HCT116 (cell line): Measurements from ENCODE around the gene SMIM41. TPM values are rescaled to one million over a fixed set of nuclear protein-coding genes. Genes with fewer than 3 reads are reported as not detected.

Experiments
- ATAC-seq: fragments of 200-7000 bp; cut with Tn5 transposase; 2 replicates; pipeline ENCODE4 v1.9.1; 2020; ENCODE audit warnings: mild to moderate bottlenecking, moderate library complexity
- BruUV-seq: library from RNA; stranded (reverse); fragments of 400-500 nt; replicated peaks from 2 replicates; lab custom pipeline; 2021; lab: Mats Ljungman, UMichigan
- CTCF ChIA-PET: fragments of 300-600 bp; sonication (Branson Sonifier 250); formaldehyde crosslinking; loops from one replicate; lab custom pipeline; 2021; ENCODE audit warnings: antibody characterized with exemption; lab: Charles Lee
- POLR2A ChIA-PET: fragments of 300-600, 350-600 bp; sonication (Branson Sonifier 250); formaldehyde crosslinking; loops from one replicate; lab custom pipeline; 2021; ENCODE audit warnings: antibody characterized with exemption; lab: Charles Lee
- RAD21 ChIA-PET, 2 experiments: fragments of 300-600 bp; sonication (Branson Sonifier 250); formaldehyde crosslinking; loops; one replicate each; lab custom pipeline; 2023; ENCODE audit warnings: low total read pairs in 2 of 2; ENCODE audit not compliant: uncharacterized antibody in 2 of 2, unreplicated experiment in 2 of 2, low non-redundant PET in 1 of 2; lab: Charles Lee
- DNase-seq: peaks from one replicate; pipeline ENCODE4 v3.0.0-alpha.2; 2010; ENCODE audit warnings: low read depth, low spot score
- H2AFZ ChIP-seq: fragments of 200-600 bp; shearing (Covaris generic), sonication (generic); 2 replicates; pipeline ENCODE4 v1.6.1; 2017; ENCODE audit warnings: low read depth, mixed run types, mixed read lengths, antibody characterized with exemption, low read length; ENCODE audit not compliant: poor library complexity, severe bottlenecking
- H3K27ac ChIP-seq: 2 replicates; pipeline ENCODE4 v1.5.1; 2012; ENCODE audit warnings: low read depth, low read length
- H3K27me3 ChIP-seq: fragments of 200-600 bp; sonication (generic); 2 replicates; pipeline ENCODE4 v1.6.1; 2016; ENCODE audit warnings: mixed run types, low read length, mixed read lengths; ENCODE audit not compliant: insufficient read depth
- H3K36me3 ChIP-seq, 2 experiments: fragments of 200-500 bp in 1 of 2; fragments of 200-600 bp in 1 of 2; sonication (Bioruptor generic) in 1 of 2; sonication (generic) in 1 of 2; 2 replicates each; pipeline versions ENCODE4 v1.5.1 to v1.6.1; 2014 to 2016; ENCODE audit warnings: low read length in 2 of 2, inconsistent platforms in 1 of 2, mixed read lengths in 1 of 2, mixed run types in 1 of 2; ENCODE audit not compliant: insufficient read depth in 2 of 2, control insufficient read depth in 1 of 2
- H3K4me1 ChIP-seq, 2 experiments: fragments of 200-600 bp in 1 of 2; sonication (generic) in 1 of 2; 2 replicates each; pipeline versions ENCODE4 v1.5.1 to v1.6.1; 2012 to 2017; ENCODE audit warnings: low read length in 2 of 2, inconsistent platforms in 1 of 2, mild to moderate bottlenecking in 1 of 2, mixed read lengths in 1 of 2, mixed run types in 1 of 2, moderate library complexity in 1 of 2; ENCODE audit not compliant: insufficient read depth in 2 of 2, control insufficient read depth in 1 of 2
- H3K4me2 ChIP-seq: fragments of 200-600 bp; sonication (generic); 2 replicates; pipeline ENCODE4 v1.6.1; 2017; ENCODE audit warnings: mixed run types, low read length, mixed read lengths
- H3K4me3 ChIP-seq, 2 experiments: fragments of 200-600 bp in 1 of 2; sonication (generic) in 1 of 2; replicated peaks in 1 of 2; 2 replicates each; pipeline ENCODE4 v1.5.1; 2011 to 2016; ENCODE audit warnings: low read length in 2 of 2, control low read depth in 1 of 2, low read depth in 1 of 2, mild to moderate bottlenecking in 1 of 2, mixed read lengths in 1 of 2, mixed run types in 1 of 2
- H3K79me2 ChIP-seq: fragments of 200-600 bp; sonication (generic); 2 replicates; pipeline ENCODE4 v1.6.1; 2017; ENCODE audit warnings: mild to moderate bottlenecking, mixed run types, low read length, moderate library complexity, mixed read lengths; ENCODE audit not compliant: insufficient read depth
- H3K9ac ChIP-seq: fragments of 200-600 bp; sonication (generic); 2 replicates; pipeline ENCODE4 v1.6.1; 2016; ENCODE audit warnings: low read length, mixed read lengths
- H3K9me2 ChIP-seq: fragments of 200-600 bp; sonication (generic), shearing (Covaris generic); 2 replicates; pipeline ENCODE4 v1.6.1; 2017; ENCODE audit warnings: mixed run types, mild to moderate bottlenecking, moderate library complexity; ENCODE audit not compliant: insufficient read depth
- H3K9me3 ChIP-seq, 2 experiments: fragments of 200-500 bp in 1 of 2; fragments of 200-600 bp in 1 of 2; sonication (Bioruptor generic) in 1 of 2; sonication (generic) in 1 of 2; 2 replicates each; pipeline ENCODE4 v1.6.1; 2014 to 2017; ENCODE audit warnings: low read length in 2 of 2, mixed read lengths in 2 of 2, inconsistent platforms in 1 of 2, low read depth in 1 of 2, mild to moderate bottlenecking in 1 of 2, mixed run types in 1 of 2, moderate library complexity in 1 of 2; ENCODE audit not compliant: control insufficient read depth in 1 of 2, insufficient read depth in 1 of 2
- H4K20me1 ChIP-seq: fragments of 200-600 bp; sonication (generic), shearing (Covaris generic); 2 replicates; pipeline ENCODE4 v1.6.1; 2017; ENCODE audit warnings: mixed run types, mild to moderate bottlenecking, moderate library complexity; ENCODE audit not compliant: insufficient read depth
- ATF3 ChIP-seq: IDR thresholded peaks from 2 replicates; pipeline ENCODE4 v1.6.1; 2012
- CBX3 ChIP-seq: IDR thresholded peaks from 2 replicates; pipeline ENCODE4 v1.6.1; 2012; ENCODE audit warnings: low read depth
- CEBPB ChIP-seq: IDR thresholded peaks from 2 replicates; pipeline ENCODE4 v1.6.1; 2012; ENCODE audit warnings: low read depth
- CTCF ChIP-seq, 3 experiments: fragments of 200-600 bp in 1 of 3; sonication (generic) in 1 of 3; IDR thresholded peaks in 2 of 3; conservative IDR thresholded peaks in 1 of 3; 2 replicates each; pipeline ENCODE4 v1.5.1; 2012 to 2017; ENCODE audit warnings: low read depth in 2 of 3, low read length in 2 of 3, antibody characterized with exemption in 1 of 3, borderline replicate concordance in 1 of 3, control low read depth in 1 of 3, mild to moderate bottlenecking in 1 of 3, mixed read lengths in 1 of 3, mixed run types in 1 of 3, moderate library complexity in 1 of 3; ENCODE audit not compliant: insufficient read depth in 1 of 3
- EGR1 ChIP-seq: IDR thresholded peaks from 2 replicates; pipeline ENCODE4 v1.6.1; 2012; ENCODE audit warnings: low read depth
- ELF1 ChIP-seq: IDR thresholded peaks from 2 replicates; pipeline ENCODE4 v1.6.1; 2012; ENCODE audit warnings: low read depth, borderline replicate concordance
- EZH2phosphoT487 ChIP-seq: fragments of 200-600 bp; IDR thresholded peaks from 2 replicates; pipeline ENCODE4 v1.6.1; 2018; ENCODE audit warnings: antibody characterized with exemption, borderline replicate concordance
- FOSL1 ChIP-seq: IDR thresholded peaks from 2 replicates; pipeline ENCODE4 v1.6.1; 2012; ENCODE audit warnings: low read depth
- MAX ChIP-seq: IDR thresholded peaks from 2 replicates; pipeline ENCODE4 v1.6.1; 2012
- POLR2A ChIP-seq: IDR thresholded peaks from 2 replicates; pipeline ENCODE4 v1.7.0; 2011; ENCODE audit warnings: borderline replicate concordance; ENCODE audit not compliant: insufficient read depth, insufficient read length; ENCODE audit errors: extremely low read depth
- RAD21 ChIP-seq: IDR thresholded peaks from 2 replicates; pipeline ENCODE4 v1.6.1; 2012; ENCODE audit warnings: low read depth, mild to moderate bottlenecking
- SIN3A ChIP-seq: IDR thresholded peaks from 2 replicates; pipeline ENCODE4 v1.6.1; 2012; ENCODE audit warnings: low read depth
- SP1 ChIP-seq: IDR thresholded peaks from 2 replicates; pipeline ENCODE4 v1.6.1; 2012; ENCODE audit warnings: low read depth
- SRF ChIP-seq: IDR thresholded peaks from 2 replicates; pipeline ENCODE4 v1.6.1; 2012; ENCODE audit warnings: low read depth
- YY1 ChIP-seq: IDR thresholded peaks from 2 replicates; pipeline ENCODE4 v1.6.1; 2011; ENCODE audit warnings: low read length, low read depth, moderate library complexity, mild to moderate bottlenecking; ENCODE audit not compliant: insufficient replicate concordance; ENCODE audit errors: extremely low read depth
- ZFX ChIP-seq: fragments of 450-650 bp; IDR thresholded peaks from 2 replicates; pipeline ENCODE4 v1.6.1; 2017
- ZNF274 ChIP-seq: fragments of 200-500 bp; sonication (Bioruptor generic); IDR thresholded peaks from 2 replicates; pipeline ENCODE4 v1.6.1; 2014; ENCODE audit warnings: mild to moderate bottlenecking, low read depth, low read length, inconsistent platforms
- intact Hi-C: fragments of 100-400 bp; cut with micrococcal nuclease; formaldehyde crosslinking; loops from 2 replicates; pipeline ENCODE4 v1.10.0; 2022
- total RNA-seq: library from RNA; stranded (reverse); gene quantifications from one replicate; pipeline ENCODE4 v1.2.1, GENCODE V29; 2021; ENCODE audit not compliant: unreplicated experiment

The SMIM41 gene
- total RNA-seq, 1 experiment from 2014 or later: not detected

GRCh38 chr12:52057638-52058576 lies 21.6 kb upstream of the SMIM41 start:
- intact Hi-C loops: no loop called here
- Histone ChIP-seq H3K9me2 (no peaks in the 10 kb centered on the region), H3K4me2 (no peak overlapping the region), H3K9ac (no peak overlapping the region), H4K20me1 (no peaks in the 10 kb centered on the region), H3K4me1 (peaks cover 0 to 2% of the 10 kb centered on the region in 2 experiments; a peak in 1 of 4 replicates), H3K4me3 (no peak overlapping the region), H3K27ac (no peak overlapping the region), H3K36me3 (peaks cover 3 to 8% of the 10 kb centered on the region in 2 experiments; a peak in 2 of 4 replicates), H3K79me2 (peaks cover 15% of the 10 kb centered on the region; the same call in 1 of the 2 replicates), H3K9me3 (no peaks in the 10 kb centered on the region), H3K27me3 (no peaks in the 10 kb centered on the region), H2AFZ (no peak overlapping the region)
- ATAC-seq (no peak), DNase-seq (no peak)
- CTCF ChIA-PET: no interaction called here
- RAD21 ChIA-PET: no interaction called here
- TF ChIP-seq POLR2A (no peak), ZFX (no peak), ATF3 (no peak), EZH2phosphoT487 (no peak), ZNF274 (no peak), RAD21 (no peak)
- no TSS peak for BruUV-seq
- POLR2A ChIA-PET: no interaction called here

- intact Hi-C loops: no loop called here
- TF ChIP-seq ELF1: no peak
- TF ChIP-seq SP1: no peak
- TF ChIP-seq POLR2A: no peak
- TF ChIP-seq EGR1: no peak
- no peak for TF ChIP-seq CTCF (IDR thresholded peaks at IDR 0.05 in 2 of 3, conservative IDR thresholded peaks at IDR 0.05 in 1 of 3; ENCODE audit: borderline replicate concordance in 1 of 3, insufficient read depth in 1 of 3, low read depth in 2 of 3, low read length in 2 of 3)
- TF ChIP-seq YY1: no peak
- TF ChIP-seq CEBPB: no peak
- no peak for TF ChIP-seq ZFX
- no peak for TF ChIP-seq SRF
- TF ChIP-seq FOSL1: no peak
- TF ChIP-seq MAX: no peak
- no peak for TF ChIP-seq SIN3A
- TF ChIP-seq ZNF274: no peak
- TF ChIP-seq CBX3: no peak
Measured at GRCh38 chr12:52058631-52059361, 20.7 kb upstream of the SMIM41 start.

More at GRCh38 chr12:52058631-52059361, 20.7 kb upstream of the SMIM41 start:
- ChIA-PET RAD21 (no interaction called here), POLR2A (interaction anchor here (1.3 to 1.8 kb wide), 2 partner anchors 7 to 10 kb away, joined by 4 to 6 read pairs; partner anchors contain the start of gene NR4A1), CTCF (interaction anchor here (1.8 kb wide), 1 partner anchor 34 kb away, joined by 6 read pairs; no protein-coding TSS in a partner anchor)
- H3K27ac ChIP-seq: no peak overlapping the region
- peaks cover 3 to 8% of the 10 kb centered on the region in 2 experiments; a peak in 2 of 4 replicates for H3K36me3 ChIP-seq
- peaks cover 0 to 6% of the 10 kb centered on the region in 2 experiments; a peak in 2 of 4 replicates for H3K4me1 ChIP-seq
- no peaks in the 10 kb centered on the region for H3K27me3 ChIP-seq
- DNase-seq: no peak
- H2AFZ ChIP-seq: no peak overlapping the region
- no peak for ATAC-seq
- no peaks in the 10 kb centered on the region for H4K20me1 ChIP-seq
- H3K9me3 ChIP-seq: no peaks in the 10 kb centered on the region
- no peak overlapping the region for H3K4me2 ChIP-seq
- peaks cover 7% of the 10 kb centered on the region; the same call in 1 of the 2 replicates for H3K79me2 ChIP-seq
- H3K9ac ChIP-seq: no peak overlapping the region
- no peaks in the 10 kb centered on the region for H3K9me2 ChIP-seq
- no peak overlapping the region for H3K4me3 ChIP-seq
- BruUV-seq: no TSS peak
